Endodermal cell (in vitro differentiated cells): ENCODE data around the gene PDGFC. TPM values are rescaled to one million over a fixed set of nuclear protein-coding genes. Genes with fewer than 3 reads are reported as not detected.

Source experiments
- DNase-seq: peaks from one replicate; pipeline ENCODE4 v3.0.0-alpha.2; 2017
- H3K27ac ChIP-seq: 2 replicates; pipeline ENCODE4 v1.5.1; 2013; ENCODE audit warnings: mild to moderate bottlenecking, low read depth, low read length, moderate library complexity
- H3K27me3 ChIP-seq: 2 replicates; pipeline ENCODE4 v1.6.1; 2013; ENCODE audit warnings: mild to moderate bottlenecking, low read length, moderate library complexity; ENCODE audit not compliant: insufficient read depth, control insufficient read depth, poor library complexity, severe bottlenecking
- H3K36me3 ChIP-seq: 2 replicates; pipeline ENCODE4 v1.7.0; 2013; ENCODE audit warnings: mild to moderate bottlenecking, low read length, moderate library complexity; ENCODE audit not compliant: control insufficient read depth, insufficient read depth
- H3K4me1 ChIP-seq: one replicate; pipeline ENCODE4 v1.7.0; 2013; ENCODE audit warnings: low read length; ENCODE audit not compliant: control insufficient read depth, insufficient read depth
- H3K4me3 ChIP-seq: 2 replicates; pipeline ENCODE4 v1.5.1; 2013; ENCODE audit warnings: mild to moderate bottlenecking, low read length, moderate library complexity
- H3K9ac ChIP-seq: 2 replicates; pipeline ENCODE4 v1.6.1; 2013; ENCODE audit warnings: mild to moderate bottlenecking, low read length, moderate library complexity; ENCODE audit not compliant: poor library complexity, severe bottlenecking; ENCODE audit errors: extremely low read depth
- H3K9me3 ChIP-seq: 2 replicates; pipeline ENCODE4 v1.6.1; 2013; ENCODE audit warnings: mild to moderate bottlenecking, low read length, moderate library complexity; ENCODE audit not compliant: control insufficient read depth
- H3K27ac Mint-ChIP-seq: 2 replicates; pipeline ENCODE4 v1.8.0; 2020; ENCODE audit warnings: mixed read lengths
- H3K27me3 Mint-ChIP-seq: 2 replicates; pipeline ENCODE4 v1.8.0; 2021; ENCODE audit warnings: mild to moderate bottlenecking, mixed read lengths; ENCODE audit not compliant: insufficient read depth
- H3K36me3 Mint-ChIP-seq: 2 replicates; pipeline ENCODE4 v1.8.0; 2020; ENCODE audit warnings: low read depth, mixed read lengths
- H3K4me1 Mint-ChIP-seq: 2 replicates; pipeline ENCODE4 v1.8.0; 2020; ENCODE audit warnings: mixed read lengths
- H3K4me3 Mint-ChIP-seq: 2 replicates; pipeline ENCODE4 v1.8.0; 2020; ENCODE audit warnings: mild to moderate bottlenecking, moderate library complexity, mixed read lengths
- H3K9me3 Mint-ChIP-seq: 2 replicates; pipeline ENCODE4 v1.8.0; 2020; ENCODE audit warnings: mild to moderate bottlenecking, mixed read lengths
- whole genome bisulfite sequencing, 2 experiments: methylation state at CpG; one replicate each; pipeline versions ENCODE4 v1.1.5 to v1.1.7; 2013; ENCODE audit warnings: missing lambda C conversion rate in 2 of 2, mixed read lengths in 1 of 2; ENCODE audit not compliant: insufficient coverage in 1 of 2, insufficient read length in 1 of 2; 5-methylcytosine and 5-hydroxymethylcytosine counted together
- total RNA-seq, 2 donors: library from RNA; stranded (reverse); fragmentation: NEBNext Ultra II Directional in 1 of 2; extraction: Animal tissue kit (Norgen Biotek cat#: 25700) in 1 of 2; gene quantifications; 2 replicates in 1 of 2; 3 replicates in 1 of 2; pipeline ENCODE4 v1.2.1, GENCODE V29; 2021
- TF ChIP-seq, protein P1 (sequence below): fragments of 200-600 bp; sonication (generic); conservative IDR thresholded peaks from 2 replicates; pipeline ENCODE4 v1.5.0; 2021; ENCODE audit warnings: antibody characterized with exemption, mild to moderate bottlenecking

The PDGFC gene
- total RNA-seq, 2 donors from 2014 or later = 5.5 to 6.8 TPM

DNA sequence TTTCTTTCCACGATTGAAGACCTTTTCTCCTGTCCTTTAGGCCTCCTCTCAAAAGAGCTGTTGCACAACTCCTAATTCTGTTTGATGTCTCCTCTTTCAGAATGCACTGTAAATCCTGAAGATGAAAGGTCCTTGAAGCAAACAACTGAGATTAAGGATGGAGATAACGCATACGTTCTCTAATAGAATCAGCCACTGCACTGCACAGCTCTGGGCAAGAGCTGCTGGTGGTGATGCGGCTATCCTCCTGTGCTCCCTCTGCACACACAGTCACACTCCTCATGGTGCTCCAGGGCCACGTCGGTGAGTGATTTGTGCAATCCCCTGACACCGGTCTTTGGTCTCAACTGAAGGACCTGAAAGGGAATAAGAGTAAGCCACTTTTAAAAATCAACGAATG, 208.7 kb downstream of the PDGFC start:
- no peaks in the 10 kb centered on the region for H3K27me3 ChIP-seq
- H3K9ac ChIP-seq = no peak overlapping the region
- no peak overlapping the region for H3K4me3 ChIP-seq
- no peaks in the 10 kb centered on the region for H3K9me3 ChIP-seq
- H3K36me3 Mint-ChIP-seq = no peaks in the 10 kb centered on the region
- H3K4me1 Mint-ChIP-seq = no peaks in the 10 kb centered on the region
- H3K4me3 Mint-ChIP-seq = no peak overlapping the region
- H3K9me3 Mint-ChIP-seq = no peaks in the 10 kb centered on the region
- H3K36me3 ChIP-seq = no peaks in the 10 kb centered on the region
- WGBS, 2 experiments = 86 to 95% methylated on average over 5 to 8 of the region's 8 CpGs
- DNase-seq = no peak
- H3K27me3 Mint-ChIP-seq = no peaks in the 10 kb centered on the region
- H3K27ac ChIP-seq = no peak overlapping the region
- H3K4me1 ChIP-seq = no peaks in the 10 kb centered on the region
- no peak overlapping the region for H3K27ac Mint-ChIP-seq
- TF ChIP-seq, protein P1, sequence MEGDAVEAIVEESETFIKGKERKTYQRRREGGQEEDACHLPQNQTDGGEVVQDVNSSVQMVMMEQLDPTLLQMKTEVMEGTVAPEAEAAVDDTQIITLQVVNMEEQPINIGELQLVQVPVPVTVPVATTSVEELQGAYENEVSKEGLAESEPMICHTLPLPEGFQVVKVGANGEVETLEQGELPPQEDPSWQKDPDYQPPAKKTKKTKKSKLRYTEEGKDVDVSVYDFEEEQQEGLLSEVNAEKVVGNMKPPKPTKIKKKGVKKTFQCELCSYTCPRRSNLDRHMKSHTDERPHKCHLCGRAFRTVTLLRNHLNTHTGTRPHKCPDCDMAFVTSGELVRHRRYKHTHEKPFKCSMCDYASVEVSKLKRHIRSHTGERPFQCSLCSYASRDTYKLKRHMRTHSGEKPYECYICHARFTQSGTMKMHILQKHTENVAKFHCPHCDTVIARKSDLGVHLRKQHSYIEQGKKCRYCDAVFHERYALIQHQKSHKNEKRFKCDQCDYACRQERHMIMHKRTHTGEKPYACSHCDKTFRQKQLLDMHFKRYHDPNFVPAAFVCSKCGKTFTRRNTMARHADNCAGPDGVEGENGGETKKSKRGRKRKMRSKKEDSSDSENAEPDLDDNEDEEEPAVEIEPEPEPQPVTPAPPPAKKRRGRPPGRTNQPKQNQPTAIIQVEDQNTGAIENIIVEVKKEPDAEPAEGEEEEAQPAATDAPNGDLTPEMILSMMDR = no peak

DNA sequence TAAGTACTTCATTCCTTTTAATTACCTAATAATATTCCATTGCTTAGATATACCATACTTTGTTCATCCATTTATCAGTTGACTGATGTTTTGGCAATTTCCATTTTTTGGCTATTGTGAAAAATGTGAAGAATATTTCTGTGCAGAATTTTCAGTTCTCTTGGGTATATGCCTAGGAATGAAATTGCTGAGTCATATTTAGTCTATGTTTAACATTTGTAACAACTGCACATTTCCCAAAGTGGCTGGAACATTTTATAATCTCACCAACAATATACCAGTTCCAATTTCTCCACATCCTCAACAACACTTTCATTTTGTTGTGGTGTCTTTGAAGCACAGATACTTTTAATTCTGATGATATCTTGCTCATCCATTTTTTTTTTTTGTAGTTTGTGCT, 215.5 kb downstream of the PDGFC start:
- Histone ChIP-seq H3K4me1 (no peaks in the 10 kb centered on the region), H3K4me3 (no peak overlapping the region), H3K9ac (no peak overlapping the region), H3K27ac (no peak overlapping the region), H3K36me3 (no peaks in the 10 kb centered on the region), H3K9me3 (no peaks in the 10 kb centered on the region), H3K27me3 (no peaks in the 10 kb centered on the region)
- Mint-ChIP-seq H3K9me3 (no peaks in the 10 kb centered on the region), H3K27me3 (no peaks in the 10 kb centered on the region), H3K36me3 (no peaks in the 10 kb centered on the region), H3K27ac (no peak overlapping the region), H3K4me3 (no peak overlapping the region), H3K4me1 (peaks cover 3% of the 10 kb centered on the region)
- TF ChIP-seq, protein P1 = no peak
- DNase-seq = no peak

DNA sequence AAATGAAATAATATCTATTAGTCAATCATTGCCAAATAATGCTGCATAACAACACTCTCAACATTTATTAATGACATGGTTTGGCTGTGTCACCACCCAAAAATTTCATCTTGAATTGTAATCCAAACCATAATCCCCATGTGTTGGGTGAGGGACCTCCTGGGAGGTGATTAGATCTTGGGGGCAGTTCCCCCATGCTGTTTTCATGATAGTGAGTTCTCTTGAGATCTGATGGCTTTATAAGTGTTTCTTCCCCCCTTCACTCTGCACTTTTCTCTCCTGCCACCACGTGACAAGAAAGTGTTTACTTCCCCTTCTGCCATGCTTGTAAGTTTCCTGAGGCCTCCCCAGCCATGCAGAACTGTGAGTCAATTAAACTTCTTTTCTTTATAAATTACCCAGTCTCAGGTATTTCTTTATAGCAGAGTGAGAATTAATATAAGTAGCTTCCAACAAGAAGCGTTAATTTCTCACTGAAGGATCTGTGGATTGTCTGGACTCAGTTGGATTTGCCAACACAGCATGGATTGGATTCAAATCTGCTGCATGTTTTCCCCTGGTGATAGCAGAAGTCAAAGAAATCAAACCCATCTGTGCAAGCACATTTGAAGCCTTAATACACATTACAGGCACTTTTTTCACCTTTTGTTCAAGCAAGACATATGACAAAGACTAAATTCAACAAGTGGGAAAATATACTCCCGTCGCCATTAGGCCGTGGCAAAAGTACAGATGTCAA, 216.6 kb downstream of the PDGFC start:
- no peak overlapping the region for H3K27ac ChIP-seq
- H3K4me1 ChIP-seq = no peaks in the 10 kb centered on the region
- no peak for DNase-seq
- H3K9me3 Mint-ChIP-seq = no peaks in the 10 kb centered on the region
- no peak overlapping the region for H3K9ac ChIP-seq
- H3K27me3 ChIP-seq = no peaks in the 10 kb centered on the region
- H3K27ac Mint-ChIP-seq = peak overlapping the region; percentile 20
- TF ChIP-seq, protein P1 = no peak
- WGBS, 2 experiments = 94 to 100% methylated on average over 1 to 5 of the region's 5 CpGs
- H3K27me3 Mint-ChIP-seq = no peaks in the 10 kb centered on the region
- no peak overlapping the region for H3K4me3 Mint-ChIP-seq
- H3K9me3 ChIP-seq = no peaks in the 10 kb centered on the region
- H3K4me3 ChIP-seq = no peak overlapping the region
- no peaks in the 10 kb centered on the region for H3K36me3 Mint-ChIP-seq
- H3K36me3 ChIP-seq = no peaks in the 10 kb centered on the region
- H3K4me1 Mint-ChIP-seq = peaks cover 3% of the 10 kb centered on the region
